ENCODE measurements around the gene GYG2. TPM values are rescaled to one million over a fixed set of nuclear protein-coding genes. Genes with fewer than 3 reads are reported as not detected.

Gene GYG2
- total RNA-seq, 4 donors from 2014 or later = 0.89 to 6.6 (median 2.1) TPM

GRCh38 chrX:2871831-2872230 is 43.1 kb downstream of the GYG2 start:
- H3K36me3 ChIP-seq = no peaks in the 10 kb centered on the region
- H3K27me3 ChIP-seq = no peaks in the 10 kb centered on the region
- H3K4me1 ChIP-seq = no peaks in the 10 kb centered on the region
- no peak overlapping the region for H3K4me3 ChIP-seq (replicated peaks in 1 of 3)
- intact Hi-C loops (cut with DNase I) = no loop called here
- no peak overlapping the region for H3K27ac ChIP-seq
- no peak for TF ChIP-seq CTCF (IDR thresholded peaks at IDR 0.05)
- TF ChIP-seq POLR2A (IDR thresholded peaks at IDR 0.05) = no peak
- no peaks in the 10 kb centered on the region for H3K9me3 ChIP-seq
- WGBS, 2 donors = 80 to 91% methylated on average over 2 of the region's 2 CpGs
- DNase-seq = no peak

DNA sequence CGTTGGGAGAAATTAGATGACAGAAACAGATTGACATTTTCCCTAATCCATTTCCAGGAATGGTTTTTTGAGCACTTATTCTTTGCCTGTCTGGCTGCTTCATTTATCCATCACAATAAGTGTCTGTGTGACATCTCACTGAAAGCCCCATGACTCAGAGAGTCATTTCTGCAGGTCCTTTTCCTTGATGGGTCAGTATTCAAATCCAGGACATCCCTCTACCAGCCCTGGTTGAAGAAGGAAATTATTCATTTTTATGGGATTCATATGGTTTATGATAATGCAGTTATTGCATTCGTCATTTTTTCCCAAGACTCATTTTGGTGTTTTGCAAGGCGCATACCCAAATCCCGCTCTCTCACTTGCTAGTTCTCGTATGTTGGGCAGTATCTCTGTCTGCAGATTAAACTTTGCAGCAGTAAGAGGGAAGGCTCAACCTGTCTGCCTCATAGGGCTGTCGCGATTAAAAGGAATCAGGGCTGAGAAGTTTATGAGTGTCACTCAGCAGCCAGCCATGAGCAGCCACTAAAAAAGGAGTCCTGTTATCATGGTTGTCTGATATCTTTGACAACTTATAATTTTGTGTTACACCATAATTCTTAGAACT is 44.0 kb downstream of the GYG2 start:
- no peaks in the 10 kb centered on the region for H3K4me1 ChIP-seq
- no peaks in the 10 kb centered on the region for H3K9me3 ChIP-seq
- no peaks in the 10 kb centered on the region for H3K36me3 ChIP-seq
- no peak for TF ChIP-seq CTCF (IDR thresholded peaks at IDR 0.05)
- TF ChIP-seq POLR2A (IDR thresholded peaks at IDR 0.05) = no peak
- no peak for DNase-seq
- intact Hi-C loops (cut with DNase I) = no loop called here
- H3K27ac ChIP-seq = no peak overlapping the region
- H3K4me3 ChIP-seq (replicated peaks in 1 of 3) = no peak overlapping the region
- 95 to 96% methylated on average over 7 of the region's 7 CpGs for WGBS, 2 donors
- no peaks in the 10 kb centered on the region for H3K27me3 ChIP-seq

- WGBS, 2 donors = 90 to 93% methylated on average over 4 to 5 of the region's 5 CpGs
- Histone ChIP-seq H3K4me1 (no peaks in the 10 kb centered on the region), H3K4me3 (replicated peaks in 1 of 3) (no peak overlapping the region), H3K27me3 (no peaks in the 10 kb centered on the region), H3K36me3 (no peaks in the 10 kb centered on the region), H3K27ac (no peak overlapping the region), H3K9me3 (no peaks in the 10 kb centered on the region)
- no peak for DNase-seq
- TF ChIP-seq POLR2A (IDR thresholded peaks at IDR 0.05) (no peak), CTCF (IDR thresholded peaks at IDR 0.05) (no peak)
- intact Hi-C loops (cut with DNase I) = no loop called here
Measured at GRCh38 chrX:2874222-2875135, 45.7 kb downstream of the GYG2 start.

- Histone ChIP-seq H3K27me3 (no peaks in the 10 kb centered on the region), H3K27ac (no peak overlapping the region), H3K4me3 (replicated peaks in 1 of 3) (no peak overlapping the region), H3K9me3 (no peaks in the 10 kb centered on the region), H3K36me3 (no peaks in the 10 kb centered on the region), H3K4me1 (no peaks in the 10 kb centered on the region)
- WGBS, 2 donors = 96 to 100% methylated on average over 3 of the region's 3 CpGs
- intact Hi-C loops (cut with DNase I) = no loop called here
- TF ChIP-seq CTCF (IDR thresholded peaks at IDR 0.05) (no peak), POLR2A (IDR thresholded peaks at IDR 0.05) (no peak)
- DNase-seq = no peak
Measured at GRCh38 chrX:2875136-2875481, 46.4 kb downstream of the GYG2 start.

- intact Hi-C loops (cut with DNase I) = no loop called here
- TF ChIP-seq CTCF (IDR thresholded peaks at IDR 0.05) (peak in 1 of 6 experiments; percentile 17), POLR2A (IDR thresholded peaks at IDR 0.05) (no peak)
- H3K27me3 ChIP-seq = no peaks in the 10 kb centered on the region
- H3K9me3 ChIP-seq = no peaks in the 10 kb centered on the region
- H3K4me1 ChIP-seq = no peaks in the 10 kb centered on the region
- no peak overlapping the region for H3K27ac ChIP-seq
- no peak overlapping the region for H3K4me3 ChIP-seq (replicated peaks in 1 of 3)
- 76 to 88% methylated on average over 6 of the region's 6 CpGs for WGBS, 2 donors
- no peak for DNase-seq
- H3K36me3 ChIP-seq = no peaks in the 10 kb centered on the region
Measured at GRCh38 chrX:2875798-2876399, 47.2 kb downstream of the GYG2 start.

Data from thyroid gland (tissue), 4 donors.